CMK (cell line): ENCODE data around the gene BRD2.

Source experiments
- DNase-seq: peaks from one replicate; pipeline ENCODE4 v3.0.0-alpha.2; 2010; ENCODE audit warnings: low read depth

The BRD2 gene

DNA sequence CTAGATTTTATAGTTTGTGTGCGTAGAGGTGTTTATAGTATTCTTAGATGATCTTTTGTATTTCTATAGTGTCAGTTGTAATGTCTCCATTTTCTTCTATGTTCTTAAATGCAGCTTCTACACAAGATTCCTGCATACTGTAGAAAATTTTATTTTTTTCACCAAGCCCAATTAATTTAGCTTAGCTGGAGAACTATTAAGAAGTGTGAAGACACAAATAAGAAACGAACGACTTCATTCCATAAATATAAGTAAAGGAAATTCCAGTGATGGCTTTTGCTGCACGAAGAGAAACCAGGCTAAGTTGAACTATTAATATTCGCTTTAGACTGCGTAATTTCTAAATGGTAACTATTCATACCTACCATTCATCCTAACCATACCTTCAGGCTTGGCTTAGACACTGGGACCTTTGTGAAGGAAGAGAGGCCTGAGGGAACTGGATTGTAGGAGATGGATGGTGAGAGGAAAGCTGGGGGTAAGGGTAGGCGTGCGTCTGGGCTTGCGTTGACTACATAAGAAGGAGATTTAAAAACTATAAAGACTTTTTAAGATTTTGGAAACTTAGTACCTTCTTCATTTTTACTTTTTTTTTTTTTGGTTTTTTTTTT is 25.1 kb downstream of the BRD2 start:
- no peak for DNase-seq

GRCh38 chr6:32995448-32995847 is 27.1 kb downstream of the BRD2 start:
- no peak for DNase-seq

- no peak for DNase-seq
Observed at GRCh38 chr6:33000055-33000454, 31.7 kb downstream of the BRD2 start.

DNA sequence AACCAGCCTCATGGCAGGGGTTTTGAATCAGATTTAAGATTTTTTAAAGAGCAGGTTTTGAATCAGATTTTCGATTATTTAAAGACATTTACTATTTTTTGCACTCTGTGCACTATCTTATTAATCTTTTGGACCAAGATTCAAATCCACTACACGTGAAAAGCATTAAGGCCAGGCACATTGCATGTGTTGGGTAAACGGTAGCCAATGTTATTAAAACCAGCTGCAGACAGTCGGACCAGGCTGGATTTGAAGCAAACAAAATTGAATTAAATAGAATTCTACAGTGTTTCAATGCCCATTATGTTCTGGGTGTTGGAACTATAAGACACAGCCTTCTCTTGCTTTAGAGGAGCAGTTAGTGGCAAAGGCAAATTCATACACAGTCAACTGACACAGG is 33.3 kb downstream of the BRD2 start:
- DNase-seq, result no peak

DNA sequence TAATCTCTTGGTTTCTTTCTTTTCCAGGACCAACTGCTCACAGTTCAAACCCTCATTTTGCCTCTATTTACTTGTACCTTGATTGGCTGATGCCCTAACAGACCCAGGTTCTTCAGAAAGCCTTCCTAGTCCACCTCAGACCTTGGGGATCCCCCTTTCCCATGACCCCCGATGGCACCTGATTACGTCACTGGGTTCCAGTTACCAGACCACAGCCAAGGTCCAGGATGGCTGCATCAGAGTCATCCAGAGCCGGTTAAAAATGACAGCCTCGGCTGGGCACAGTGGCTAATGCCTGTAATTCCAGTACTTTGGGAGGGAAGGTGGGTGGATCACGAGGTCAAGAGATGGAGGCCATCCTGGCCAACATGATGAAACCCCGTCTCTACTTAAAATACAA is 36.5 kb downstream of the BRD2 start:
- no peak for DNase-seq

GRCh38 chr6:33007831-33008400 is 39.5 kb downstream of the BRD2 start:
- no peak for DNase-seq

DNA sequence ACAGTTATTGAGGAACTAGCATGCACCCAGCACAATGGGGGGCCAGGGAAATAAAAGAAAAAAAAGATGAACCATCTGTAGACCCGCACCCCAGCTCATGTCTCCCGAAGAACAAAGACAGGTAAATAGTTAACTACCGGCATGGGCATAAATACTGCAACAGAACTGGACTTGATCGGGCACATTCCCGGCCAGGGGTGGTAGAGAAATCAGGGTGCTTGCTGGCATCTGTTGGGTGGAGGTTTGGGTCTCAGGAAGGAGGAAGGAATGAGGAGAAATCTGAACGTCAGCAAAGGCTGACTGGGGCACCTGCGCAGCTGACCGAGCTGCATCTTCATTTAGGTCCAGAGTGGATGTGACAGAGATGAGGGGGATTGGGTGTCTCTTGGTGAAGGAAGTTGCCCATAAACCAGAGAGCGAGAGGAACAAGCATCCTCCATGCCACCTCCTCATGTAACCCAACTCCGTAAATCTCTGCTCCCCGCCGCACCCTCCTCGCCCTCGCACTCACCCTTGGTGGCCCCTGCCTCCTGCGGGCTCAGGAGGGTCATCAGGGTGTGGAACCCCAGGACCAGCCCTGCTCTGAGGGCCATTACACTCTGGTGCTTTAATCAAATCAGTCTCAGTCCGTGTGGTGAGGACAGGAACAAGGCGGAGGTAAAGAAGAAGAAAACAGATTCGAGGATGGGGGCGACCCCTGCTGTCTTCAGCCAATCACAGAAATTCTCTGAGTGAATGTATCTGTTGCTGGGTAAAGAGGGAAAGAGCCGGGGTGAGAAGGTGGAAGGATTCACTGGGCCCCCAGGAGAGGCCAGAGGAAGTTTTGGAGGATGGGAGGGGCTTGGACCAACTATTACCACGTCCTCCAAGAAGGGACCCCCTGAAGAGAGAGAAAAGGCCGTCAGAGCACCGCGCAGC is 40.8 kb downstream of the BRD2 start, which contains the start of gene HLA-DOA:
Gene HLA-DOA (minus strand): TSS at position 648 of the 918 bp plus-strand sequence.
- DNase-seq, result no peak

GRCh38 chr6:33010356-33010755 is 42.0 kb downstream of the BRD2 start:
- DNase-seq, result no peak

- DNase-seq, result no peak
Observed at GRCh38 chr6:33013608-33014007, 45.2 kb downstream of the BRD2 start.

DNA sequence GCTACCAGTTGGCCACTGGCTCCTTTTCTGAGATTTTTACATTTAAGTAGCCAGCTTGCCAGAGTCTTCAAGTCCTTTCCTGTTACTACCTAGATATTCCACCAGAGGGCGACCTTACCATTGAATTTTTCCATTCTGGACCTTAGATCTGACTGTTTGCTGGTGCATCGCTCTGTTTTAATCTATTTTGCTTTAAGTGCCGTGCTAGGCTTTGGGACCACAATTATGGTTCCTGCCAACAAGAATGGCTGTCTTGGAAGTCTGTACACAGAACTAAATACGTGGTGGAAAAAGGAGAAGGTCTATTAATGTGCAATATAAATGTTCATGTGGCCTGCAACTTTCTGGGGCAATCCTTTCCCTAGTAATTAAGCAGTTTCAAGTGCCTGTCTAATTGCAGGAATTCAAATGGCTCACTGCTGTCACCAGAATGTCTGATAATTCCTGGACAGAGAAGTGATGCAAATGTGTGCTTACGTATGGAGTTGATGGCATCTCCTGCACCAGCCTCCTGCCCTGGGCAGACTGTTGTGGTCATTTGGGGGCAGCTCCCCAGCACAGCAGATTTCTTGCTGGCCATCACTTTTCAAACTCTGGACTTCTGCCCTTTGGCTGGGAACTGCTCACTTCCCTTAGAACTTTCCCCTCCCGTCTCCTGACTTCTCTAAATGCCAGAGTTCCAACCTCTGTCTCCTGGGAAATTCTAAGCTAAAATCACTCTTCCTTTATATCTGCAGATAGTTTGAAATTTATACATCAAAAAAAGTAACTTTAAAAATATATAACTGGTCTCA is 46.6 kb downstream of the BRD2 start:
- DNase-seq, result peak; percentile 60

DNA sequence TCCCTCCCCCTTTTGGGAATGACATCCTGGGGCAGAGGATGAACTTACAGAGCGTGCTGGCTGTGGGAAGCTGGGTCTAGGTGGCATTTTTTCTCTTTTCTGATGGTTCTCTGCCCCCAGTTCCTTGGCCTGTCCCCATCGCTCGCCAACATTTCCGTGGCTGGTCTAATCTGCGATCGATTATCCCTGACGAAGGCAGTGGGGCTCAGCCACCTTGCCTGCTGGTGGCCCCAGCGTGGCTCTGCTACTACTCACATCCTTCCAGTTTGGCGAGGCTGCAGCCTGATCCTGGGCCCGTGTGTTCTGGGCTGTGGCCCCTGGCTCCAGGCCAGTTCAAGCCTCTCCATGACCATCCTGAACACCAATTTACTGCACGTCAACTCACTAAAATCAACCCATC is 47.4 kb downstream of the BRD2 start:
- DNase-seq, result no peak

DNA sequence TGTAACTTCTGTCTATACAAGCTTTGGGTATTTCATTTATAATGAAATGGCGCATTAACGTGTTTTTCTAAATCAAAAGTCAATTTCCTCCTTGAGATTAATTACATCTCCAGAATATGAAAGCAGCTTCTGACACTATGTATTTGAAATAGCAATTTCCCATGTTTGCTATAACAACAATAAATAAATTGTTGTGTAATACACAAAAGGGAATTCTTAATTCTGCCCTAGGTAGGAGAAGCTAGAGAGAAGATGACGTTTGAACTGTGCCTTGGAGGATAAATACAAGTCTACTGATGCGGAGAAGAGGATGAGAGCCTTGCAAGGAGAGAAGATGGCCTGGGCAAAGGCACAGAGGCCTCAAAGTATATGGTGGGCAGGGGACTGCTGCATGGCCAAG is 48.6 kb downstream of the BRD2 start:
- DNase-seq, result no peak

DNA sequence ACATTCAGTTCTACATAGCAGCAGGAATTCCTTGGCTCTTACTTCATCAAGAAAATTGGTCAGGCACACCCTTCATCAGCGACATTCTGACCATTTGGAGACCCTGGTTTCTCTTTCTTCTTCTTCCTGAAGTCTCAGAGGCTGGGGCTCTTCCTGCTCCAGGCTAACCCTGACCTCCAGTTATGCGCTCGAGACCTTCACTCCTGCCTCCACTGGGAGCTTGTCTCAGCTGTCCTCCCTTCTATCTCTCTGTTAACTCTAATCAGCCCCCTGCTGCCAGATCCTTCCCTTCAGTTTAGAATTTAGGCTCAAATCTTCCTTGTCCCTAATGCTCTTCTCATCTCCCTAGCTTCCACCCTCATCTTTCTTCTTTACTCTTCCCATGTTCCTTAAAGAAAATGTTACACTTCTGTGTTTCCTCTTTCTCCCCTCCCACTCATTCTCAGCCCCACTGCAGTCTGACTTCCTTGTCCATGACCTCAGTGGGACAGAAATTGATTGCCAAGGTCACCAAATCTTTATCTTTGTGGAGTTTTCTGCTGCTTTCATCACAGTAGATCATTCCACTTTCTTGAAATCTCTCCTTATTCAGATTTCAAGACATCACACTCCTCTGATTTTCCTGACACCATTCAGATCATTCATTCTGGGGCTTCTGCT is 49.4 kb downstream of the BRD2 start:
- DNase-seq, result no peak

- no peak for DNase-seq
Observed at GRCh38 chr6:33018418-33018817, 50.0 kb downstream of the BRD2 start.

- peak; percentile 11 for DNase-seq
Observed at GRCh38 chr6:33018904-33019303, 50.5 kb downstream of the BRD2 start.

- no peak for DNase-seq
Observed at GRCh38 chr6:33019372-33019771, 51.0 kb downstream of the BRD2 start.

- DNase-seq, result no peak
Observed at GRCh38 chr6:33021917-33022316, 53.5 kb downstream of the BRD2 start.

DNA sequence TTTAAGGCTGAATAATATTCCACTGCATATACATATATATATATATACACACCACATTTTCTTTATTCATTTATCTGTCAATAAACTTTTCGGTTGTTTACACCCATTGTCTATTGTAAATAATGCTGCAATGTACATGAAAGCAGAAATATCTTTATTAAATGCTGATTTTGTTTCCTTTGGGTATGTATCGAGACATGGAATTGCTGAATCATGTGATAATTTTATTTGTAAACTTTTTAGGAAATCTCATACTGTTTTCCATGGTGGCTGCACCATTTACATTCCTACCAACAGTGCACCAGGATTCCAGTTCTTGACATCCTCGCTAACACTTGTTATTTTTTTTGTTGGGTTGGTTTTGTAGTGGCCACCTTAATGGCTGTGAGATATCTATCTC is 55.1 kb downstream of the BRD2 start:
- no peak for DNase-seq

- no peak for DNase-seq
Observed at GRCh38 chr6:33024521-33024920, 56.1 kb downstream of the BRD2 start.

- DNase-seq, result no peak
Observed at GRCh38 chr6:33028220-33028849, 59.9 kb downstream of the BRD2 start.
